ENCODE data around the gene SPSB4.
A peak's percentile ranks its signal among the peaks of the same experiment; 100 is the strongest.
"Not testable (repeated sequence)": the region's sequence is repeated elsewhere in the genome, so short reads cannot be mapped to it uniquely, and the experiment has no call there.

Gene SPSB4

DNA sequence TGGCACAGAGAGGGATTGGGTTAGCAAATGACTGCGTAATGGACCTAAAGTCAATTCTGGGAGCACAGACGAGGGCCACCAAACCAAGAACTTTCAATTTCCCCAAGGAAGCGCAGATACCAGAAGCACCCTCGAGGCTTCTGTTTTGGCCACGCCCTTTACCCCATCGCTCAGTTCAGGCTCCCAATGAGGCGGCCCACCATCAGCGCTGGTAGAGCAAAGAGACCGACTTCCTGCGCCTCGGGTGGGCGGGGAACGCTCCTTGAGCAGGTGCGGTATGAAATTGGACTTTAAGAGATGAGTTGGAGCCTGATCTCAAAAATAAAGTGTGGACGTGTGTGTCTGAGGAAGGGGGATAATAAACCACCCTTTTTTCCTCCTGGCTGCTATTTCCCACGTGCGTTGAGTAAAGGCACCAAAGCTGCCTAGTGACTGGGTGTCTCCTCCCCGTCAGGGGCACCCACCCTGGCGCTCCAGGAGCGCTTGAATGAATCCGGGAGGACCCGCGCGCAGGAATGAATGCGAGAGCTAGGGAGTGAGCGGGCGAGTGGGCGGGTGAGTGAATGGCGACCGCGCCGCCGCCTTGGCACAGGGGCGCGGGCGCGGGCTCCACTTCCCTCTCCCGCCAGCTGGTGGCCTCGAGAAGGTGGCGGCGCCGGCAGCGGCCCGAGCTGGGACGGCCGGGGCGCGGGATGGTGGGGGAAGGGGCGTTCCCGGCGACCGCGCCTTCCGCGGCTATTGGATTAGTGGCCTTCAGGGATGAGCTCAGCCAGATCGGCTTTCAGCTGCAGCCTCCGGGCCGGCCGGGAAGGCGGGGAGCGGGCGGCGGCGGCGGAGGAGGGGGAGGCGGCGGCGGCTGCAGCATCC, at the start of gene SPSB4:
Gene SPSB4, plus strand, starts transcription at position 772 of the 867 bp plus-strand sequence. CDS start 14,758 bp downstream, outside the sequence.
- peak; percentile 62 to 83 (median 70) for DNase-seq

DNA sequence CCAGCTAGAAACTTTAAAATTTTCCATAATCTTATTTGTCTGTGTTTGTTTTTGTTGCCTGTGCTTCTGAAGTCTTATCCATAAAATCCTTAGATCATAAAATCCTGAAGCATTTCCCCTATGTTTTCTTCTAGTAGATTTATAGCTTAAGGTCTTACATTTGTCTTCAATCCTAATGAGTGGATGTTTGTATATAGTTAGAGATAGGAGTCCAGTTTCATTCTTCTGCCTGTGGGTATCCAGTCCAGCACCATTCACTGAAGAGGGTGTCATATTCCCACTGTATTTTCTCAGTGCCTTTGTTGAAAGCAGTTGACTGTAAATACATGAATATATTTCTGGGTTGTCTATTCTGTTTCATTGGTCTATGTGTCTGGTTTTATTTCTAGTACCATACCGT, 44.8 kb upstream of the SPSB4 start:
- DNase-seq, result no peak

DNA sequence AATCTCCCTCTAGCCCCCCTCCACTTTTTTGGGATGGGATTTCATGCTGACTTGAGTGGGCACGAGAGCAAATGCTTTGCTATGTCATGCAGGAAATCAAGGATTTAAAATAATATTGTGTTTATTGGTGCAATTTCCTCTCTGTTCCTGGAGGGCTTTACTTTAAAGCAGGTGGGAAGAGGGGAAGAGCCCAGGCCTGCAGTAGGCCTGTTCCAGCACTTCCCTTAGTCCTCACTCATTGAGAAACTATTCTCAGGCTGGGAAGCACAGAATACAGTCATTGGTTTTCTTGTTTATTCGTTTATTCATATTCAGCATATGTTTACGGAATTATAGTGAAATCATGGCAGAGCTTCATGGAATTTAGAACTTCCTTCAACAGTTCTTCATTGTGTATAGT, 41.7 kb upstream of the SPSB4 start:
- DNase-seq, result no peak

DNA sequence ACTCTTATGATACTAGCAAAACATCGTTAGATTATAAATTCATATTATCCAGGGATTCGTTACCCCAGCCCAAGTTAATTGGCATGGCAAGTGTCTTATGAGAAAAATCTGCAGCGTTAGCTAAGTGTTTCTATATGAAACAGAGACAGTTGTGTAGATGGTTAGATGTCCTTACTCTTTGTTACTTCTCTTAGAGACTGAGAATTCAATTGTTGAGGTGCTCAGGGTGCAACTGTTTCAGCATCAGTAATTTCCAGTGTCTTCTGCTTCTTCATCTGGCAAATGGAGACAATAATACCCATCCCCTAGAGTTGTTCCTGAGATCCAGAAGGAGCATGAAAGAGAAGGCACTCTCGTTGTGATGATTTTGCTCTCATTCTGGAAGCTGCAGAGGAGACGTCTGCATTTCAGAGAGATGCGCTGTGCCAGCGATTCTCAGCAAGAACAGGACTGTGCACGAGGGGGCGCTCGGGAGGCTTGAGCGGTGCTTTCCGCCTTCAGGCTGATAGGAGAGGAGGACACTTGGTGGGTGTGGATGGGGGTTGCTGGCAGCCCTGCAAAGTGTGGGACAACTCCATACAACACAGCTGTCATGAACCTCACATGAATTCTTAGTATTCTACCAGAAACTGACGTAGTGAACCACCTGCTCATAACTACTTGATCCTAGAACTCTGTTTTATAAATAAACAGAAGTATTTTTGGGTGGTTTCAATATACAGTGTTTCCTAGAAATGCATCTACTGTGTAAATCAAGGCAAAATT, 39.7 kb upstream of the SPSB4 start:
- peak; percentile 82 to 91 (median 84) for DNase-seq

DNA sequence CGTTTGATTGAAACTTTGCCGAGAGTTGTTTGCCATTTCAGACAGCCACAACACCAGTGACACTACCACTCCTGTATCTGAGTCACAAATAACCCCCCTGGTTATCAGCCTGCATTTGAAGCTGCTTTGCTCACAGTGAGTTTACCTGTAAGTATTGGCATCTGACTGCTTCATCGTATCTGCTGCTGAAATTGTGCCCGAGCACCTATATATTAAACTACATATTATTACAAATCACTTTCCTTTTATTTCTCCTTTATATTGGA, 39.2 kb upstream of the SPSB4 start:
- no peak for DNase-seq

DNA sequence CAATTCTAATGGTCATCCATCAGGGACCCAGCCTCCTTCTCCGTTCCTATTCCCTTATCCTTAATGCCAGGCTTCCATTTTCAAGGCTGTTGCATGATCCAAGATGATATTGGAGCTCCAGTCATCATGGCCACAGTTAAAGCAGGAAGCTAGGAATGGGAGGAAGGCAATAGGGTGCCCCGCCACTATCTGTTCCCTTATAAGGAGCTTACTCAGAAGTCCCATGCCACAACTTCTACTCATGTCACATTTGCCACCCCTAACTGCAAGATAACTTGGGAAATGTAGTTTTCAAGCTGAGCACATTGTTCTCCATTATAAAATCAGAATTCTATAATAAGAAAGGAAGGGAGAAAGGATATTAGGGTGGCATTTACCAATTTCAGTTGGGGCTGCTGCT, 38.6 kb upstream of the SPSB4 start:
- no peak for DNase-seq

DNA sequence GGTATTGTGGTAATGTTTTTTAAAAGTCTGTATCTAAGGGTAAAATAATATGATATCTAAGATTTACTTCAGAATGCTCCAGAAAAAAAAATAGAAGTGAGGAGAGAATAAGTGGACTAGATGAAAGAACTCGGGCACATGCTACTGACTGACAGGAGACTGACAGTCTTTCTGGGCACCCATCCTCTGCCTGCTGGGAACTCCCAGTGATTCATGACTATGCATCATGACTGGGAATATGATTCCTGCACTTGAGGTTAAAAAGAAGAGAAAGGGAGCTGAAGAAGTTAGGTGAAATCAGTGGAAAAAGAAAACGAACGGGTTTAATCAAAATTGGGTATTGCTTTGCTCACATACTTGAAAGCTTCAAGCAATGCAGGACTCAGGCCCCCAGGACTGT, 35.7 kb upstream of the SPSB4 start:
- peak; percentile 20 to 40 (median 28) for DNase-seq

DNA sequence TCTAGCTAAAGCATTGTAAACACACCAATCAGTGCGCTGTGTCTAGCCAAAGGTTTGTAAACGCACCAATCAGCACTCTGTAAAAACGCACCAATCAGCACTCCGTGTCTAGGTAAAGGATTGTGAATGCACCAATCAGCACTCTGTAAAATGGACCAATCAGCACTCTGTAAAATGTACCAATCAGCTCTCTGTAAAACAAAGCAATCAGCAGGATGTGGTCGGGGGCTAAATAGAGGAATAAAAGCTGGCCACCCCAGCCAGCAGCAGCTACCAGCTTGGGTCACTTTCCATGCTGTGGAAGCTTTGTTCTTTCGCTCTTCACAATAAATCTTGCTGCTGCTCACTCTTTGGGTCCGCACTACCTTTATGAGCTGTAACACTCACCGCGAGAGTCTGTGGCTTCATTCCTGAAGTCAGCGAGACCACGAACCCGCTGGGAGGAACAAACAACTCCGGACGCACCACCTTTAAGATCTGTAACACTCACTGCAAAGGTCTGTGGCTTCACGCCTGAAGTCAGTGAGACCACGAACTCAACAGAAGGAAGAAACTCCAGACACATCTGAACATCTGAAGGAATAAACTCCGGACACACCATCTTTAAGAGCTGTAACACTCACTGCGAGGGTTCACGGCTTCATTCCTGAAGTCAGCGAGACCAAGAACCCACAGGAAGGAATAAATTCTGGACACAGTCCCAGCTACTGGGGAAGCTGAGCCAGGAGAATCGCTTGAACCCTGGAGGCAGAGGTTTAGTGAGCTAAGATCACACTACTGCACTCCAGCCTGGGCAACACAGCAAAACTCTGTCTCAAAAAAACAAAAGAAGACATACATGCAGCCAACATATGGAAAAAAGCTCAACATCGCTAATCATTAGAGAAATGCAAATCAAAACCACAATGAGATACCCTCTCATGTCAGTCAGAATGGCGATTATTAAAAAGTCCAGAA, 33.5 kb upstream of the SPSB4 start:
- not testable (repeated sequence) for DNase-seq

DNA sequence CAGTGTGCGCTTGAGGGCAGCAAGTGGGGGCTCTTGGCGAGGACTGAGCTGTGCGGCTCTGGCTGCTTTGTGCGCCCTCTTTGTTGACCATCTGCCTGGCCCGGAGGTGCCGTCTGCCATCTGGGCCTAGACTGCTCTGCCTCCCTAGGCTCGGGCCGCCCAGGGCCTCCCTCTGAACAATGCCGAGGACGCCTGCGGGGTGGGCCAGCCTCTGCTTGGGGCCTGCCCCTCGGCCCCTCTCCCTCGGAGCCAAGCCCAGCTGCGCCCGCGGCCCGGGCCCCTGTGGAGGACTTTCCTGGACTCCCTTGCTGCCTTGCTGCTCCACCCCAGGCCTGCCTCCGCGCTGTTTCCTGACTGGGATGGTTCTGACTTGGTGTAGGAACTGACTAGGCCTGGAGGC, 31.9 kb upstream of the SPSB4 start:
- DNase-seq, result no peak

DNA sequence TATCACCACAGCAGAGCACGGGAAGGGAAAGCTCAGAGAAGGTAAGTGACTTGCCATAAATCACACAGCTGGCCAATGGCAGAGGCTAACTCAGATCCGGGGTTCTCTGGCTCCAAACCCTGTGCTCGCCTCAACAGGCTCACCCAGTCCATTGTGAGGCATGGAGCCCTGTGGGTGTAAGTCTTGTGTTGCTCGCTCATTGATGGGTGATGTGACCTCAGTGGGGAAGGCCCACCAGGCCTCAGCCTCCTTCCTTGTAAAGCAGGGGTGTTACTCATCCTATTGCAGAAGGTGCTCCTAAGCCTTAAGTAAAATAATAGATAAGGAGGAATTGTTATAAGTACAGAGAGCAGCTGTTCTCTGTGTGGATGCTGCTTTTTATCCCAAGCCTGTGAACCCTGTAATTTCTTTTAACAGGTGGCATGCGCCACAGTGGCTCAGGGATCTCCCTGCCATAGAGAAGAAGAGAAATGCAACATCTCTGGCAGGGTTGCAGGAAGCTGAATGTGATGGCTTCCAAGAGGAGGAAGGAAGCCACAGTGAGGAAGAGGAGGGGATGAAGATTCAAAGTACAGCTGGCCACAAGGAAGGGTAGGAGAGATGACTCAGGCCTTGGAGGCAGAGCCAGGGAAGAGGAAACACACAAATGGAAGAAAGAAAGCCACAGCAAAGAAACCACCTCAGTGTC, 30.9 kb upstream of the SPSB4 start:
- DNase-seq, result peak; percentile 77 to 88 (median 83)

DNA sequence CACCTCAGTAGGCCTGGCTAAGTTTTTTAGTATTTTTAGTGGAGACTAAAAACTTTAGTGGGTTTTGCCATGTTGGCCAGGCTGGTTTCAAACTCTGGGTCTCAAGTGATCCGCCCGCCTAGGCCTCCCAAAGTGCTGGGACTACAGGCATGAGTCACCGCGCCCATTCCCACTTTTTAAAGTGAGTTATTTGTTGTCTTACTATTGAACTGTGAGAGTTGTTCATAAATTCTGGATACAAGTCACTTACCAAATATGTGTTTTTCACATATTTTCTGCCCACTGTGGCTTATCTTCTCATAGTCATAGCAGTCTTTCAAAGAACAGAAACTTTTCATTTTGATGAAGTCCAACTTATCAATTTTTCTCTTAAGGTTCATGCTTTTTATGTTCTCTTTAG, 29.9 kb upstream of the SPSB4 start:
- DNase-seq, result no peak

DNA sequence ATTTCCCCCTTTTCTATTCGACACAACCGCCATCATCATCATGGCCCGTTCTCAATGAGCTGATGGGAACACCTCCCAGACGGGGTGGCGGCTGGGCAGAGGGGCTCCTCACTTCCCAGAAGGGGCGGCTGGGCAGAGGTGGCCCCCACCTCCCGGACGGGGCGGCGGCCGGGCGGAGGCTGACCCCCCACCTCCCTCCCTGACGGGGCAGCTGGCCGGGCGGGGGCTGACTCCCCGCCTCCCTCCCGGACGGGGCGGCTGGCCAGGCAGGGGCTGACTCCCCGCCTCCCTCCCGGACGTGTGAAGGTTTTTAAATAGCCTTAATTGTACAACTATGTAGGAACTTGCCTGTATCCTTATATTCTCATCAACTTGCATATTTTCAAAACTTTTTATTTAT, 20.9 kb upstream of the SPSB4 start:
- DNase-seq, result no peak

DNA sequence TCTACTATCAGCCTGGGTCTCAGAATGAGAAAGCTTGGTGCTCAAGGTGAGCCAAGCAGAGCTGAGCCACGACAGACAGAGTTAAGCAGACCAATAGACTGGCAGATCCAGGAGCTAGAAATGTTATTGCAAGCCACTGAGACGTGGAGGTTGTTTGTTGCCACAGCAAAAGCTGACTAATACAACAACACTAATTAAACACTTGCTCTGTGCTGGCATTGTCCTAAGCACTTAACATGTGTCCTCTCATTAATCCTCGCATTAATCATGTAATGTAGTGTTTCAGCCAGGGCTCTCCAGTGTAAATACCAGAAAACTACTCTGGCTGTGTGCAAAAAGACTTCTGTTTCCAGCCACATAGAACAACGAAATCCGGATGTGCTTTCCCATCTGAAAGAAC, 11.6 kb upstream of the SPSB4 start:
- DNase-seq, result no peak

DNA sequence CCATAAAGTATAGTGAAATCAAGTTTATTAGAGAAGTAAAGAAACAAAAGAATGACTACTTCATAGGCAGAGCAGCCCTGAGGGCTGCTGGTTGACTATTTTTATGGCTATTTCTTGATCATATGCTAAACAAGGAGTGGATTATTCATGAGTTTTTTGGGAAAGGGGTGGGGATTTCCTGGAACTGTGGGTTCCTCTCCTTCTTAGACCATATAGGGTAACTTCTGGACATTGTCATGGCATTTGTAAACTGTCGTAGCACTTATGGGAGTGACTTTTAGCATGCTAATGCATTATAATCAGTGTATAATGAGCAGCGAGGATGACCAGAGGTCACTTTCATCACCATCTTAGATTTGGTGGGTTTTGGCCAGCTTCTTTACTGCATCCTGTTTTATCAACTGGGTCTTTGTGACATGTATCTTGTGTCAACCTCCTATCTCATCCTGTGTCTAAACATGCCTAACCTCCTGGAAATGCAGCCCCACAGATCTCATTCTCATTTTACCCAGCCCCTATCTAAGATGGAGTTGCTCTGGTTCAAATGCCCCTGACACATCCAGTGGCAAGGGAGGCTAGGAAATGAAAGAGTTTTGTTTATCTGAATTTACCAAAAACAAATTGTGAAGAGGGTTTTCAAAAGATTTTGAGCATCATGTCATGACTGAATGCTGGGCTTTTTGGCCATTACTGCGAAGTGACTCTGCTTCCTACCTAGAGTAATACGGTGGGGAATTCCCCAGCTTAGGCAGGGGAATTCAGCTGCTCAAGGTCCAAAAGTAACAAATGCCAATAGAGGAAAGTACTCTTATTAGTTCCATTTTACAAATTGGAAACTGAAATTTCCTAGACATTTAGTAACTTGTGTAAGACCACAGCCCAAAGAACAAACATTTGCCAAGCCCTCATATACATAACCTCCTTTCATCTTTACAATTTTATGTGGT, 6.2 kb upstream of the SPSB4 start:
- DNase-seq, result peak; percentile 62 to 86 (median 62)

DNA sequence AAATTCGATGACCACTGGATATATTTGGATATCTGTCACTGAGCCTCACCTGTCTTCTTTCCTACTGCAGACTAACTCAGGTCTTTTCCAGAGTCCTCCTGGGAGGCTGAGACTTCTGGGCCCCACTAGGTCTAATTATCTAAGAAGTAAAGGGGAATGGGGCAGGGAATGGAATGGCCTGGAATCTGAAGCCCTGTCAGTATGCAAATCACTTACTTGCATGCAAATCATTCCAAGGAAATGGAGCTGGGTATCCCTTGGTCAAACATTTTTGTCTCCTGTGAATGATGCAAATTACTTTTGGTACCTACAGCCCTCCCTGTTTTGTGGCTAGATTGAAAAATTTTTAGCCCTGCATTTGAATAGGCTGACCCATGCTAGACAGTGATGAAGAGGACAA, 5.3 kb upstream of the SPSB4 start:
- no peak for DNase-seq

DNA sequence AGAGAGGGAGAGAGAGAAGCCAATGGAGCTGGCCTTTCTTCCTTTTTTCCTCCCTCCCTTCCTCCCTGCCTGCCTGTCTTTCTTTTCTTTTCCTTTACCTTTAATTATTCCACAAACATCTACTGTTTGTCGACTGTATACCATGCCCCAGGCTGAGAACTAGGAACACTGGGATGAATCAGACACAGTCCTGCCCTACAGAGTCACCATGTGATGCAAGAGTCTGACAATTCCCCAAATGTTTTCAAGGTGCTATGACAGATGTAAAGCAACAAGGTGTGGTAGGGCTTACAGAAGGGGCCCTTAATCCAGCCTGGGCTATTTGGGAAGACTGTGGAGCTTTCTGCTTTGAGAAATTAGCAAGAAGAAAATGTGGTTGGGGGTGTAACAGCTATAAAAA, 4.0 kb upstream of the SPSB4 start:
- DNase-seq, result no peak

DNA sequence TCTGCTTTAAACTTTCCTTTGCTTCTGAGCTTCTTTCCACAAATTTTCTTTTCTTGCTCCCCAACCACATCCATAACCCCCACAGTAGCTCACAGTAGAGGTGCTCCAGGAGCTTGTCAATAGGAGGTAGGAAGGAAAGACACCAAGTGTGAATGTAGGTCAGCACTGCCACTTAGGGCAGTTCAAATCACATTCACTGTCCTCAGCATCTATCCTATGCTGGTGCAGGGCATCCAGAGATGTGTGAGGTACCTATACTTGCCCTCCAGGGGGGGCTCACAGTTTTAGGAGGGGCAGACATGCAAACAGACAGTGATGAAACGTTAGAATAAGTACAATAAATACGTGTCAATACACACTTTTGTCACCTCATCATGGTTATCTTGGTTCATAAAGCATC, 1.5 kb upstream of the SPSB4 start:
- DNase-seq, result peak; percentile 22 to 41 (median 31)

DNA sequence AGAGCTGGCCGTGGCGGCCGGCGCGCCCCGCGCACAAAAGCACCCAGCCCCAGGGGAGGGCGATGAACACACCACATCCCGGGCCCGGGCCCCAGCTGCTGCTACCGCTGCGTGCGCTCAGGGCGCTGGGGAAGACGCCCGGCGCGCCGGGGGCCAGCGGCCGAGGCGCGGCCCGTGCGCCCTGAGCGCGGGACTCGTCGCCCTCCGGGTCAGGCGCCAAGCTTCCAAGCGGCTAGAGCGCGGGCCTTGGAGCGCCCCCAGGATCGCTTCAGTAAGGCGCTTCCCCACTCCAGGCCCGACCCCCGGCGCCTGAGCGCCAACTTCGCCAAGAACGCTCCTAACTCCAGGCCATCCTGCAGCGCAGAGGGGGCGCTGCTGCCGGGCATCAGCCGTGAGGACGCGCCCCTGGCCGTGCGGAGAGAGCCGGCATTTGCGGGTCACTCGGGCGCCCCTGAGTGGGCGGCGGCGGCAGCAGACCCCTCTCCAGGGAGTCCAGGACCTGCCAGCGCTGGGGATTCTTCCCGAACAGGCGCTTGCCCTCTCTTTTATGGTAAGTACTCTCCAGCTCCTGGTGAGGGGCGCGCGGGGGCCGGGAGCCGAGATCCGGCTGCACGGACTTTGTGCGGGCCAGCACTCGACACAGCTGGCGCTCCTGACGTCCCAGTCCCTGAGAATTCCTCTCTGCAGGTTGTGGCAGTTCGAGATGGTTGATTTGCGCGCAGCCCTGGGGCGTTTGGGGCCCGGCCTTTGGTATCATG, 475 bp downstream of the SPSB4 start:
- no peak for DNase-seq

DNA sequence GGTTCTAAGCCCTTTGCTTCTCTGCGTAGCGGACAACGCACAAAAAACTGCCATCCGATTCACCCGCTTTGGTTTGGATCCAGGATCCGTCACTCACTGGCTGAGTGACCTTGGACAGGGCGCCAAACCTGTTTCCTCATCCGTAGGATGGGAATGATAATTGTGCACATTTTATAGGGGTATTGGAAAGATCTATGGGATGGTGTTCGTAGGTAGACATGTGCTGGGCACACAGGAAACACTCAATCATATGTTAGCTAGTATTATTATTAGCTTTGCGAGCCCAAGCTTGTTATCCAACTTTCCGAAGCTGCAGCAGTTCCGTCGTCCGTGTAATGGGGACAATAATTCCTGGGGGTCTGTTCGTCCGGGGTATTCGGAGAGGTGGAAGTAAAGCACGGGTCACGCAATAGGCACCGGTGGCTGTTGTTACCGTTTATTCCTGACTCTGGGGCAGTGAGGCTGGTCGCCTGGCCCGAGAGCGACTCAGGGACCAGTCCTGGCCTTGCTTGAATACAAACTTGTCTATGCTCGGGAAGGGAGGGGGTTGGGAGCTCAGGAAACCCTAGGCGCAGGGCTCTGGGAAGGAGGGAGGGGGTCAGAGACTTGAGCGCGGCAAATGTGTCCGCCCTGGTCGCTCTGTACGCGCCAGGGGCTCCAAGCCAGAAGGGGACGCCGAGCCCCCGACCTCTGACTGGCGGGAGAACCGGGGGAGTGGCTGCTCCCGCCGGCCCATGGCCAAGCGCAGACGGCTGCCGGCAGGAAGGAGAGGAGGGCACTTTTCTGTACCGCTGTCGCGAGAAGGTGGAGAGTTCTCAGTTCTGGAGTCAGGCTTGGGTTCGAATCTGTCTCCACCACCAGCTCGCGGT, 1.3 kb downstream of the SPSB4 start:
- DNase-seq, result no peak

DNA sequence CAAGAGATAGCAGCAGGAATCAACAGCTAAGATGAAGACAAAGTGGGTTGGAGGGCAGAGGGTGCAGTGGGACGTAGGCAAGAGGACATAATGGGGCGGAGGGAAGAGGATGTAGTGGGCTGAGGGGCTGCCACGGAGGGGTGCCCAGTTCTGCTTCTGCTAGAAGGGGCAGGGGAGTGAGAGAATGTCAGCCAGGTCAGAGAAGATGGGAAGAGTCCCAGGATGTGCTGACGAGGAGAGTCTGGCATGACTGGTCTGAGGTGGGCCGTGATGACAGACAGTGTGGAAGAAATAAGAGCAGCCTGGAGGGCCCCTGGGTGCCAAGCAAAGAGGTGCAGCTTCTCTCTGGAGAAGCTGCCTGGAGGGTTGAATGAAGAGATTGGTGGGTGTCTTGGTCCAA, 4.0 kb downstream of the SPSB4 start:
- DNase-seq, result no peak
